ENCODE measurements around the gene RBP3. TPM values are rescaled to one million over a fixed set of nuclear protein-coding genes. Genes with fewer than 3 reads are reported as not detected.
A peak's percentile ranks its signal among the peaks of the same experiment; 100 is the strongest.

The RBP3 gene
- total and polyA plus RNA-seq, 4 donors, result not detected

GRCh38 chr10:47339759-47340607, 8.2 kb upstream of the RBP3 start:
- Histone ChIP-seq H3K4me3 (ENCODE audit: low read depth in 1 of 3, low read length in 3 of 3) (no peak overlapping the region), H3K27me3 (ENCODE audit: control insufficient read depth in 4 of 4, insufficient read depth in 4 of 4, low read length in 3 of 4) (no peaks in the 10 kb centered on the region), H3K9ac (ENCODE audit: low read depth in 1 of 2, low read length in 2 of 2) (no peak overlapping the region), H3K9me3 (ENCODE audit: control insufficient read depth in 4 of 4, low read length in 3 of 4) (no peaks in the 10 kb centered on the region), H3K4me1 (ENCODE audit: control insufficient read depth in 4 of 4, insufficient read depth in 4 of 4, low read length in 3 of 4) (no peaks in the 10 kb centered on the region), H3K27ac (ENCODE audit: low read depth in 1 of 2, low read length in 2 of 2) (no peak overlapping the region), H3K36me3 (ENCODE audit: control insufficient read depth in 4 of 4, insufficient read depth in 3 of 4, low read depth in 1 of 4, low read length in 3 of 4) (no peaks in the 10 kb centered on the region)
- WGBS, result 72% methylated on average over 15 of the region's 15 CpGs
- TF ChIP-seq TAF1 (conservative IDR thresholded peaks at IDR 0.05) (no peak), CTCF (IDR thresholded peaks at IDR 0.05; ENCODE audit: low read depth, low read length, missing input control) (no peak), RAD21 (IDR thresholded peaks at IDR 0.05) (no peak), MAX (IDR thresholded peaks at IDR 0.05) (no peak), ATF3 (IDR thresholded peaks at IDR 0.05) (no peak), FOXA1 (IDR thresholded peaks at IDR 0.05) (no peak), RXRA (IDR thresholded peaks at IDR 0.05) (no peak)
- TF ChIP-seq, protein P1, sequence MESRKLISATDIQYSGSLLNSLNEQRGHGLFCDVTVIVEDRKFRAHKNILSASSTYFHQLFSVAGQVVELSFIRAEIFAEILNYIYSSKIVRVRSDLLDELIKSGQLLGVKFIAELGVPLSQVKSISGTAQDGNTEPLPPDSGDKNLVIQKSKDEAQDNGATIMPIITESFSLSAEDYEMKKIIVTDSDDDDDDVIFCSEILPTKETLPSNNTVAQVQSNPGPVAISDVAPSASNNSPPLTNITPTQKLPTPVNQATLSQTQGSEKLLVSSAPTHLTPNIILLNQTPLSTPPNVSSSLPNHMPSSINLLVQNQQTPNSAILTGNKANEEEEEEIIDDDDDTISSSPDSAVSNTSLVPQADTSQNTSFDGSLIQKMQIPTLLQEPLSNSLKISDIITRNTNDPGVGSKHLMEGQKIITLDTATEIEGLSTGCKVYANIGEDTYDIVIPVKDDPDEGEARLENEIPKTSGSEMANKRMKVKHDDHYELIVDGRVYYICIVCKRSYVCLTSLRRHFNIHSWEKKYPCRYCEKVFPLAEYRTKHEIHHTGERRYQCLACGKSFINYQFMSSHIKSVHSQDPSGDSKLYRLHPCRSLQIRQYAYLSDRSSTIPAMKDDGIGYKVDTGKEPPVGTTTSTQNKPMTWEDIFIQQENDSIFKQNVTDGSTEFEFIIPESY (IDR thresholded peaks at IDR 0.05), result no peak
- TF ChIP-seq, protein P2, sequence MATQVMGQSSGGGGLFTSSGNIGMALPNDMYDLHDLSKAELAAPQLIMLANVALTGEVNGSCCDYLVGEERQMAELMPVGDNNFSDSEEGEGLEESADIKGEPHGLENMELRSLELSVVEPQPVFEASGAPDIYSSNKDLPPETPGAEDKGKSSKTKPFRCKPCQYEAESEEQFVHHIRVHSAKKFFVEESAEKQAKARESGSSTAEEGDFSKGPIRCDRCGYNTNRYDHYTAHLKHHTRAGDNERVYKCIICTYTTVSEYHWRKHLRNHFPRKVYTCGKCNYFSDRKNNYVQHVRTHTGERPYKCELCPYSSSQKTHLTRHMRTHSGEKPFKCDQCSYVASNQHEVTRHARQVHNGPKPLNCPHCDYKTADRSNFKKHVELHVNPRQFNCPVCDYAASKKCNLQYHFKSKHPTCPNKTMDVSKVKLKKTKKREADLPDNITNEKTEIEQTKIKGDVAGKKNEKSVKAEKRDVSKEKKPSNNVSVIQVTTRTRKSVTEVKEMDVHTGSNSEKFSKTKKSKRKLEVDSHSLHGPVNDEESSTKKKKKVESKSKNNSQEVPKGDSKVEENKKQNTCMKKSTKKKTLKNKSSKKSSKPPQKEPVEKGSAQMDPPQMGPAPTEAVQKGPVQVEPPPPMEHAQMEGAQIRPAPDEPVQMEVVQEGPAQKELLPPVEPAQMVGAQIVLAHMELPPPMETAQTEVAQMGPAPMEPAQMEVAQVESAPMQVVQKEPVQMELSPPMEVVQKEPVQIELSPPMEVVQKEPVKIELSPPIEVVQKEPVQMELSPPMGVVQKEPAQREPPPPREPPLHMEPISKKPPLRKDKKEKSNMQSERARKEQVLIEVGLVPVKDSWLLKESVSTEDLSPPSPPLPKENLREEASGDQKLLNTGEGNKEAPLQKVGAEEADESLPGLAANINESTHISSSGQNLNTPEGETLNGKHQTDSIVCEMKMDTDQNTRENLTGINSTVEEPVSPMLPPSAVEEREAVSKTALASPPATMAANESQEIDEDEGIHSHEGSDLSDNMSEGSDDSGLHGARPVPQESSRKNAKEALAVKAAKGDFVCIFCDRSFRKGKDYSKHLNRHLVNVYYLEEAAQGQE (IDR thresholded peaks at IDR 0.05), result no peak
- DNase-seq (ENCODE audit: low spot score), result no peak

DNA sequence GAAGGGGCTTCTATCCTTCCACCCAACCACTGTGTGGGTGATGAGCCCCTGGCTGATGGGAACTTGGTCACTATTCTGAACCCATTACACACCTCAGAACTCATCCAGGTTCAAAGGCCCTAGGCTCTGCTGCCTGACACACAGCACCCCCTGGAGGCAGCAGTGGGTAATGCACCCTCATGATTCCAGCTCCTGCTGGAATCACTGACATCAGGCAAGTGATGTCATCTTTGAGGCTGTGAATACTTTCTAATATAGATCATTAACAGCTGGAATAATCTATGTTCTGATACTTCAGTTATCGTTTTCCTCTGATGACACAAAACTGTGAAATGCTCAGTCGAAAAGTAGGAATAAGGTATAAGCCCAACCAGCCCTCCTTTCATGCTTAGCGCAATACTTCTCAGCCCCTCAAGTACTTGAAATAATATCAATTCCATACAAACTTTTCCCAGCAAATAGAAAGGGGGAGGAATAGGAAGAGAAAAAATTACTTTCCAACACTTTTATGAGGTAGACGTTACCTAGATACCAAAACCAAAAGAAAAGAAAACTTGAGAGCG, 7.5 kb upstream of the RBP3 start:
- Histone ChIP-seq H3K4me3 (ENCODE audit: low read depth in 1 of 3, low read length in 3 of 3) (no peak overlapping the region), H3K27me3 (ENCODE audit: control insufficient read depth in 4 of 4, insufficient read depth in 4 of 4, low read length in 3 of 4) (no peaks in the 10 kb centered on the region), H3K4me1 (ENCODE audit: control insufficient read depth in 4 of 4, insufficient read depth in 4 of 4, low read length in 3 of 4) (no peaks in the 10 kb centered on the region), H3K36me3 (ENCODE audit: control insufficient read depth in 4 of 4, insufficient read depth in 3 of 4, low read depth in 1 of 4, low read length in 3 of 4) (no peaks in the 10 kb centered on the region), H3K27ac (ENCODE audit: low read depth in 1 of 2, low read length in 2 of 2) (no peak overlapping the region), H3K9me3 (ENCODE audit: control insufficient read depth in 4 of 4, low read length in 3 of 4) (no peaks in the 10 kb centered on the region), H3K9ac (ENCODE audit: low read depth in 1 of 2, low read length in 2 of 2) (no peak overlapping the region)
- no peak for TF ChIP-seq JUND (IDR thresholded peaks at IDR 0.05)
- peak; percentile 94 to 95 for TF ChIP-seq RAD21 (IDR thresholded peaks at IDR 0.05)
- no peak for TF ChIP-seq TAF1 (conservative IDR thresholded peaks at IDR 0.05)
- TF ChIP-seq RXRA (IDR thresholded peaks at IDR 0.05), result peak; percentile 30 to 71
- peak; percentile 94 for TF ChIP-seq CTCF (IDR thresholded peaks at IDR 0.05; ENCODE audit: low read depth, low read length, missing input control)
- 61% methylated on average over 5 of the region's 5 CpGs for WGBS
- DNase-seq (ENCODE audit: low spot score), result peak; percentile 79
